Trophoblast cell (in vitro differentiated cells and primary cell): ENCODE data around the gene MAT1A.
"Not testable (repeated sequence)": the region's sequence is repeated elsewhere in the genome, so short reads cannot be mapped to it uniquely, and the experiment has no call there.

Experiments used
- DNase-seq, 2 donors: peaks; one replicate each; pipeline ENCODE4 v3.0.0-alpha.2; 2016
- H2AFZ ChIP-seq: 2 replicates; pipeline ENCODE4 v1.6.1; 2013; ENCODE audit warnings: low read length, moderate library complexity, mild to moderate bottlenecking; ENCODE audit not compliant: insufficient read depth, poor library complexity
- H2AK5ac ChIP-seq: 2 replicates; pipeline ENCODE4 v1.6.1; 2013; ENCODE audit warnings: mild to moderate bottlenecking, low read length
- H2BK120ac ChIP-seq: 2 replicates; pipeline ENCODE4 v1.6.1; 2013; ENCODE audit warnings: low read length, mild to moderate bottlenecking, moderate library complexity; ENCODE audit not compliant: insufficient read depth, poor library complexity
- H2BK12ac ChIP-seq: 2 replicates; pipeline ENCODE4 v1.6.1; 2013; ENCODE audit warnings: mild to moderate bottlenecking, low read length, moderate library complexity
- H2BK5ac ChIP-seq: 2 replicates; pipeline ENCODE4 v1.6.1; 2013; ENCODE audit warnings: low read length, low read depth, moderate library complexity, mild to moderate bottlenecking; ENCODE audit not compliant: poor library complexity
- H3K14ac ChIP-seq: 2 replicates; pipeline ENCODE4 v1.6.1; 2013; ENCODE audit warnings: mild to moderate bottlenecking, low read length
- H3K18ac ChIP-seq: 2 replicates; pipeline ENCODE4 v1.6.1; 2013; ENCODE audit warnings: mild to moderate bottlenecking, low read length
- H3K23ac ChIP-seq: 2 replicates; pipeline ENCODE4 v1.6.1; 2013; ENCODE audit warnings: low read length
- H3K27ac ChIP-seq: 2 replicates; pipeline ENCODE4 v1.5.1; 2013; ENCODE audit warnings: low read depth, mild to moderate bottlenecking, inconsistent platforms, low read length, moderate library complexity
- H3K27me3 ChIP-seq: 2 replicates; pipeline ENCODE4 v1.6.1; 2013; ENCODE audit warnings: inconsistent platforms, mild to moderate bottlenecking, low read length, moderate library complexity; ENCODE audit not compliant: insufficient read depth
- H3K36me3 ChIP-seq, 2 experiments: 1 replicate in 1 of 2; 2 replicates in 1 of 2; pipeline ENCODE4 v1.6.1; 2013; ENCODE audit warnings: low read length in 2 of 2, mild to moderate bottlenecking in 2 of 2, moderate library complexity in 1 of 2; ENCODE audit not compliant: insufficient read depth in 2 of 2, control insufficient read depth in 1 of 2
- H3K4ac ChIP-seq: 2 replicates; pipeline ENCODE4 v1.6.1; 2013; ENCODE audit warnings: low read depth, mild to moderate bottlenecking, low read length, moderate library complexity
- H3K4me1 ChIP-seq, 2 experiments: 1 replicate in 1 of 2; 2 replicates in 1 of 2; pipeline ENCODE4 v1.6.1; 2013; ENCODE audit warnings: low read length in 2 of 2, mild to moderate bottlenecking in 2 of 2, moderate library complexity in 1 of 2; ENCODE audit not compliant: insufficient read depth in 2 of 2, control insufficient read depth in 1 of 2
- H3K4me2 ChIP-seq: 2 replicates; pipeline ENCODE4 v1.6.1; 2013; ENCODE audit warnings: inconsistent platforms, mild to moderate bottlenecking, low read length, moderate library complexity
- H3K4me3 ChIP-seq: 2 replicates; pipeline ENCODE4 v1.5.1; 2013; ENCODE audit warnings: mild to moderate bottlenecking, low read depth, low read length, inconsistent platforms
- H3K79me1 ChIP-seq: one replicate; pipeline ENCODE4 v1.6.1; 2013; ENCODE audit warnings: low read length
- H3K79me2 ChIP-seq: 2 replicates; pipeline ENCODE4 v1.6.1; 2013; ENCODE audit warnings: low read length, mild to moderate bottlenecking; ENCODE audit not compliant: control insufficient read depth, insufficient read depth, poor library complexity
- H3K9ac ChIP-seq: 2 replicates; pipeline ENCODE4 v1.6.1; 2013; ENCODE audit warnings: mild to moderate bottlenecking, low read length
- H3K9me3 ChIP-seq: 2 replicates; pipeline ENCODE4 v1.6.1; 2013; ENCODE audit warnings: low read depth, mild to moderate bottlenecking, control low read depth, inconsistent platforms, low read length; ENCODE audit not compliant: insufficient read depth
- H4K12ac ChIP-seq: 2 replicates; pipeline ENCODE4 v1.6.1; 2013; ENCODE audit warnings: low read depth, mild to moderate bottlenecking, low read length, moderate library complexity
- H4K8ac ChIP-seq: 2 replicates; pipeline ENCODE4 v1.6.1; 2013; ENCODE audit warnings: low read depth, mild to moderate bottlenecking, low read length, moderate library complexity
- H4K91ac ChIP-seq: one replicate; pipeline ENCODE4 v1.6.1; 2013; ENCODE audit warnings: low read depth, mild to moderate bottlenecking, low read length, moderate library complexity
- WGBS: extraction: QIAGEN DNeasy Blood & Tissue Kit; methylation state at CpG from one replicate; pipeline ENCODE4 v1.1.7; 2013; ENCODE audit warnings: missing lambda C conversion rate; ENCODE audit not compliant: insufficient read length, insufficient coverage; ENCODE audit errors: extremely low coverage; 5-methylcytosine and 5-hydroxymethylcytosine counted together

MAT1A gene

GRCh38 chr10:80315391-80315790, 25.9 kb upstream of the MAT1A start:
- H3K27ac ChIP-seq, result no peak overlapping the region
- H3K4me3 ChIP-seq, result no peak overlapping the region
- no peaks in the 10 kb centered on the region for H3K9me3 ChIP-seq
- H2AFZ ChIP-seq, result no peak overlapping the region
- H2BK5ac ChIP-seq, result no peak overlapping the region
- H2BK12ac ChIP-seq, result no peak overlapping the region
- H3K79me1 ChIP-seq, result no peaks in the 10 kb centered on the region
- no peak overlapping the region for H4K8ac ChIP-seq
- H3K14ac ChIP-seq, result no peak overlapping the region
- no peaks in the 10 kb centered on the region for H3K4me1 ChIP-seq
- H2AK5ac ChIP-seq, result no peak overlapping the region
- H3K79me2 ChIP-seq, result no peaks in the 10 kb centered on the region
- no peaks in the 10 kb centered on the region for H3K36me3 ChIP-seq
- H3K18ac ChIP-seq, result no peak overlapping the region
- WGBS, result no CpG with 5 or more reads among the region's 21 CpGs
- H3K4me2 ChIP-seq, result no peak overlapping the region
- no peak overlapping the region for H4K12ac ChIP-seq
- no peak overlapping the region for H3K23ac ChIP-seq
- DNase-seq, result no peak
- H2BK120ac ChIP-seq, result no peak overlapping the region
- no peak overlapping the region for H4K91ac ChIP-seq
- no peaks in the 10 kb centered on the region for H3K27me3 ChIP-seq
- H3K4ac ChIP-seq, result no peak overlapping the region
- H3K9ac ChIP-seq, result no peak overlapping the region

- Histone ChIP-seq H3K4me2 (no peak overlapping the region), H3K79me1 (no peaks in the 10 kb centered on the region), H3K36me3 (no peaks in the 10 kb centered on the region), H2BK120ac (no peak overlapping the region), H3K4me3 (no peak overlapping the region), H2AFZ (no peak overlapping the region), H4K8ac (no peak overlapping the region), H3K9ac (no peak overlapping the region), H3K23ac (no peak overlapping the region), H3K18ac (no peak overlapping the region), H4K91ac (no peak overlapping the region), H2AK5ac (no peak overlapping the region), H3K27me3 (no peaks in the 10 kb centered on the region), H3K9me3 (no peaks in the 10 kb centered on the region), H3K4ac (no peak overlapping the region), H3K27ac (no peak overlapping the region), H2BK12ac (no peak overlapping the region), H3K4me1 (no peaks in the 10 kb centered on the region), H2BK5ac (no peak overlapping the region), H3K14ac (no peak overlapping the region), H3K79me2 (no peaks in the 10 kb centered on the region), H4K12ac (no peak overlapping the region)
- DNase-seq, result no peak
- WGBS, result no CpG with 5 or more reads among the region's 5 CpGs
These were observed 24.1 kb upstream of the MAT1A start for GRCh38 chr10:80313523-80313922.

- not testable (repeated sequence) for H3K9ac ChIP-seq, H3K4ac ChIP-seq, H3K79me1 ChIP-seq, H3K27me3 ChIP-seq, H3K36me3 ChIP-seq, H3K4me2 ChIP-seq, H2AFZ ChIP-seq, H3K27ac ChIP-seq, H3K4me3 ChIP-seq, H3K4me1 ChIP-seq, H2BK12ac ChIP-seq, DNase-seq, H4K91ac ChIP-seq, H2BK120ac ChIP-seq, H3K9me3 ChIP-seq, H4K12ac ChIP-seq, H3K18ac ChIP-seq, H2AK5ac ChIP-seq, H4K8ac ChIP-seq, H2BK5ac ChIP-seq, H3K79me2 ChIP-seq, H3K14ac ChIP-seq, H3K23ac ChIP-seq
- WGBS, result no CpG with 5 or more reads among the region's 3 CpGs
These were observed 16.5 kb upstream of the MAT1A start for GRCh38 chr10:80305989-80306388.

- no CpG with 5 or more reads among the region's 3 CpGs for WGBS
- Histone ChIP-seq H3K18ac (no peak overlapping the region), H3K9ac (no peak overlapping the region), H2BK12ac (no peak overlapping the region), H4K8ac (no peak overlapping the region), H3K14ac (no peak overlapping the region), H2AFZ (no peak overlapping the region), H3K27me3 (no peaks in the 10 kb centered on the region), H3K27ac (no peak overlapping the region), H3K36me3 (no peaks in the 10 kb centered on the region), H3K79me2 (no peaks in the 10 kb centered on the region), H3K4me2 (no peak overlapping the region), H3K23ac (no peak overlapping the region), H3K4me3 (no peak overlapping the region), H2BK5ac (no peak overlapping the region), H3K79me1 (no peaks in the 10 kb centered on the region), H3K4me1 (no peaks in the 10 kb centered on the region), H3K4ac (no peak overlapping the region), H2AK5ac (no peak overlapping the region), H4K12ac (no peak overlapping the region), H2BK120ac (no peak overlapping the region), H4K91ac (no peak overlapping the region), H3K9me3 (no peaks in the 10 kb centered on the region)
- DNase-seq, result no peak
These were observed 7.5 kb upstream of the MAT1A start for GRCh38 chr10:80296942-80297341.
